Measurements from ENCODE around the gene PIN1. TPM values are rescaled to one million over a fixed set of nuclear protein-coding genes. Genes with fewer than 3 reads are reported as not detected.

PIN1 gene
- total and polyA plus RNA-seq, 2 of the 13 experiments (the other 11 are each of a cell fraction or from before 2014, with no cell fraction given), result 31.9 to 72.0 TPM

DNA sequence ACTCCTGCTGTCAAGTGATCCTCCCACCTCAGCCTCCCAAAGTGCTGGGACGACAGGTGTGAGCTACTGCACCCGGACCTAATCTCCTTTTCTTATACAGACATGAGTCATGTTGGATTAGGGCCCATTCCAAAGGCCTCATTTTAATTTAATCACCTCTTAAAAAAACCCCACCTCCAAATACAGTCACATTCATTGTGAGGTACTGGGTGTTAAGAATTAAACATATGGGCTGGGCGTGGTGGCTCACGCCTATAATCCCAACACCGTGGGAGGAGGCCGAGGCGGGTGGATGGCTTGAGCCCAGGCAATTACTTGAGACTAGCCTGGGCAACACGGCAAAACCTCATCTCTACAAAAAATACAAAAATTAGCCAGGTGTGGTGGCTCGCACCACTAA, 46.6 kb downstream of the PIN1 start:
- no peaks in the 10 kb centered on the region for H3K79me2 ChIP-seq (ENCODE audit: insufficient read depth, low read length)
- no peaks in the 10 kb centered on the region for H3K36me3 ChIP-seq (replicated peaks in 1 of 2; ENCODE audit: control insufficient read depth in 1 of 2, insufficient read depth in 2 of 2, low read length in 2 of 2)
- H2AFZ ChIP-seq (ENCODE audit: low read length), result no peak overlapping the region
- ChIA-PET CTCF (ENCODE audit: low intra/inter-chr PET ratio, low total read pairs) (no interaction called here), POLR2A (no interaction called here)
- H3K27me3 ChIP-seq (ENCODE audit: control insufficient read depth in 1 of 2, insufficient read depth in 2 of 2, low read length in 2 of 2), result peaks cover 0 to 2% of the 10 kb centered on the region in 2 experiments; a peak in 2 of 5 replicates
- H3K4me3 ChIP-seq (replicated peaks in 1 of 3; ENCODE audit: insufficient read depth in 1 of 3, low read depth in 2 of 3, low read length in 3 of 3), result no peak overlapping the region
- H4K20me1 ChIP-seq (ENCODE audit: insufficient read depth, low read length), result no peaks in the 10 kb centered on the region
- intact Hi-C loops (cut with micrococcal nuclease; ENCODE audit: unreplicated experiment) (no loop called here), in situ Hi-C loops (cut with HindIII; ENCODE audit: extremely low pct_ligation_motif_present, low pct_unique_long_range_greater_than_20kb) (no loop called here)
- no peak overlapping the region for H3K9ac ChIP-seq (ENCODE audit: insufficient read depth, low read depth, low read length)
- H3K4me1 ChIP-seq (ENCODE audit: insufficient read depth, low read length), result no peaks in the 10 kb centered on the region
- no peak for FAIRE-seq
- DNase-seq (ENCODE audit: low spot score), result no peak
- no peak overlapping the region for H3K4me2 ChIP-seq (ENCODE audit: low read depth, low read length)
- ATAC-seq, result no peak
- no peaks in the 10 kb centered on the region for H3K9me3 ChIP-seq (ENCODE audit: low read length)
- WGBS (ENCODE audit: low lambda C conversion rate), result 59% methylated on average over 9 of the region's 9 CpGs
- BruUV-seq (replicated peaks), result no TSS peak
- no peak overlapping the region for H3K27ac ChIP-seq (ENCODE audit: extremely low read length, insufficient read depth, low read length)
- no peak for TF ChIP-seq SNRNP70 (IDR thresholded peaks at IDR 0.05; ENCODE audit: low read depth, low read length)
- TF ChIP-seq ERF (CRISPR knock-in tag; IDR thresholded peaks at IDR 0.05), result no peak
- no peak for TF ChIP-seq ZNF879 (CRISPR knock-in tag; IDR thresholded peaks at IDR 0.05)
- TF ChIP-seq, protein P1, sequence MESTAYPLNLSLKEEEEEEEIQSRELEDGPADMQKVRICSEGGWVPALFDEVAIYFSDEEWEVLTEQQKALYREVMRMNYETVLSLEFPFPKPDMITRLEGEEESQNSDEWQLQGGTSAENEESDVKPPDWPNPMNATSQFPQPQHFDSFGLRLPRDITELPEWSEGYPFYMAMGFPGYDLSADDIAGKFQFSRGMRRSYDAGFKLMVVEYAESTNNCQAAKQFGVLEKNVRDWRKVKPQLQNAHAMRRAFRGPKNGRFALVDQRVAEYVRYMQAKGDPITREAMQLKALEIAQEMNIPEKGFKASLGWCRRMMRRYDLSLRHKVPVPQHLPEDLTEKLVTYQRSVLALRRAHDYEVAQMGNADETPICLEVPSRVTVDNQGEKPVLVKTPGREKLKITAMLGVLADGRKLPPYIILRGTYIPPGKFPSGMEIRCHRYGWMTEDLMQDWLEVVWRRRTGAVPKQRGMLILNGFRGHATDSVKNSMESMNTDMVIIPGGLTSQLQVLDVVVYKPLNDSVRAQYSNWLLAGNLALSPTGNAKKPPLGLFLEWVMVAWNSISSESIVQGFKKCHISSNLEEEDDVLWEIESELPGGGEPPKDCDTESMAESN (CRISPR knock-in tag; conservative IDR thresholded peaks at IDR 0.05), result no peak
- TF ChIP-seq, protein P2, sequence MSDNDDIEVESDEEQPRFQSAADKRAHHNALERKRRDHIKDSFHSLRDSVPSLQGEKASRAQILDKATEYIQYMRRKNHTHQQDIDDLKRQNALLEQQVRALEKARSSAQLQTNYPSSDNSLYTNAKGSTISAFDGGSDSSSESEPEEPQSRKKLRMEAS (IDR thresholded peaks at IDR 0.05), result no peak
- no peak for TF ChIP-seq SP4 (CRISPR knock-in tag; IDR thresholded peaks at IDR 0.05)

DNA sequence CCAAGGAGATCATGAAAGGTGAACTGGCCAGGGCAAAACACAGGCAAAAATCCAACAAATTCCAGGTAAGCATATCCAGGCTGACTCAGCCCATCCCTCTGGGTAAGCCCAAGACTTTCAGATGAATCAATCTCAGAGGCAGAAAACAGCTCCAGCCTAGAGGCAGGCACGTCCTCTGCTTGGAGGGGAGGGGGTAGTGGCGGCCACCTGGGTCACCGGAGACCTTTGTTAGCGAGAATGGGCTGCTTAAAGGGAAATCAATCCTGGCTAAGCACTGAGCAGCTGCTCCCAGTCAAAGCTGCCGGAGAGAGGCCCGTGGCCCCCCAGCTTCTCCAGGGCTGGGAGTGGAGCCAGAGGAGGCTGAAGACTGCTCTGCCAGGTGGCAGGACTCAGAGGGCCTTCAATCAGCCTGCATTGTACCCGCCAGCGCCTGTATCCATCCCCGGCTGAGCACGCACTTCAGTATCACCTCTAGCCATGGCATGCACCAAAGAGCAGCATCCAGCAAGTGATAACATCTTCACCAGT, 48.2 kb downstream of the PIN1 start:
- Histone ChIP-seq H3K4me3 (replicated peaks in 1 of 3; ENCODE audit: insufficient read depth in 1 of 3, low read depth in 2 of 3, low read length in 3 of 3) (no peak overlapping the region), H3K27me3 (ENCODE audit: control insufficient read depth in 1 of 2, insufficient read depth in 2 of 2, low read length in 2 of 2) (peaks cover 0 to 2% of the 10 kb centered on the region in 2 experiments; a peak in 2 of 5 replicates), H4K20me1 (ENCODE audit: insufficient read depth, low read length) (no peaks in the 10 kb centered on the region), H3K9me3 (ENCODE audit: low read length) (no peaks in the 10 kb centered on the region), H3K4me1 (ENCODE audit: insufficient read depth, low read length) (no peaks in the 10 kb centered on the region), H2AFZ (ENCODE audit: low read length) (no peak overlapping the region), H3K27ac (ENCODE audit: extremely low read length, insufficient read depth, low read length) (no peak overlapping the region), H3K4me2 (ENCODE audit: low read depth, low read length) (no peak overlapping the region), H3K79me2 (ENCODE audit: insufficient read depth, low read length) (no peaks in the 10 kb centered on the region), H3K9ac (ENCODE audit: insufficient read depth, low read depth, low read length) (no peak overlapping the region), H3K36me3 (replicated peaks in 1 of 2; ENCODE audit: control insufficient read depth in 1 of 2, insufficient read depth in 2 of 2, low read length in 2 of 2) (no peaks in the 10 kb centered on the region)
- DNase-seq (ENCODE audit: low spot score) (no peak), FAIRE-seq (no peak), ATAC-seq (no peak)
- in situ Hi-C loops (cut with HindIII; ENCODE audit: extremely low pct_ligation_motif_present, low pct_unique_long_range_greater_than_20kb) (no loop called here), intact Hi-C loops (cut with micrococcal nuclease; ENCODE audit: unreplicated experiment) (no loop called here)
- BruUV-seq (replicated peaks), result no TSS peak
- 30% methylated on average over 2 of the region's 10 CpGs for WGBS (ENCODE audit: low lambda C conversion rate)
- CTCF ChIA-PET (ENCODE audit: low intra/inter-chr PET ratio, low total read pairs), result no interaction called here
- POLR2A ChIA-PET, result no interaction called here
- TF ChIP-seq TCF12 (IDR thresholded peaks at IDR 0.05) (no peak), TCF12 (CRISPR knock-in tag; IDR thresholded peaks at IDR 0.05) (no peak), RBM22 (optimal IDR thresholded peaks at IDR 0.05; ENCODE audit: low read length) (no peak), EHMT2 (IDR thresholded peaks at IDR 0.05; ENCODE audit: borderline replicate concordance, low read depth, low read length) (no peak), RBM39 (IDR thresholded peaks at IDR 0.05; ENCODE audit: low read depth, low read length, poor library complexity, severe bottlenecking) (no peak), GATA4 (IDR thresholded peaks at IDR 0.05; ENCODE audit: borderline replicate concordance, low read depth) (no peak), DPF2 (CRISPR knock-in tag; IDR thresholded peaks at IDR 0.05; ENCODE audit: borderline replicate concordance, low read depth) (no peak), ZFP82 (CRISPR knock-in tag; IDR thresholded peaks at IDR 0.05; ENCODE audit: borderline replicate concordance) (no peak), ZNF251 (CRISPR knock-in tag; IDR thresholded peaks at IDR 0.05) (no peak)
- TF ChIP-seq, protein P3, sequence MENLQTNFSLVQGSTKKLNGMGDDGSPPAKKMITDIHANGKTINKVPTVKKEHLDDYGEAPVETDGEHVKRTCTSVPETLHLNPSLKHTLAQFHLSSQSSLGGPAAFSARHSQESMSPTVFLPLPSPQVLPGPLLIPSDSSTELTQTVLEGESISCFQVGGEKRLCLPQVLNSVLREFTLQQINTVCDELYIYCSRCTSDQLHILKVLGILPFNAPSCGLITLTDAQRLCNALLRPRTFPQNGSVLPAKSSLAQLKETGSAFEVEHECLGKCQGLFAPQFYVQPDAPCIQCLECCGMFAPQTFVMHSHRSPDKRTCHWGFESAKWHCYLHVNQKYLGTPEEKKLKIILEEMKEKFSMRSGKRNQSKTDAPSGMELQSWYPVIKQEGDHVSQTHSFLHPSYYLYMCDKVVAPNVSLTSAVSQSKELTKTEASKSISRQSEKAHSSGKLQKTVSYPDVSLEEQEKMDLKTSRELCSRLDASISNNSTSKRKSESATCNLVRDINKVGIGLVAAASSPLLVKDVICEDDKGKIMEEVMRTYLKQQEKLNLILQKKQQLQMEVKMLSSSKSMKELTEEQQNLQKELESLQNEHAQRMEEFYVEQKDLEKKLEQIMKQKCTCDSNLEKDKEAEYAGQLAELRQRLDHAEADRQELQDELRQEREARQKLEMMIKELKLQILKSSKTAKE (CRISPR knock-in tag; IDR thresholded peaks at IDR 0.05; ENCODE audit: borderline replicate concordance), result no peak
